ENCODE results near the gene LRTM1. TPM values are rescaled to one million over a fixed set of nuclear protein-coding genes. Genes with fewer than 3 reads are reported as not detected.

Gene LRTM1
- total RNA-seq, 3 donors from 2014 or later, result not detected

GRCh38 chr3:54967731-54968161 lies 39.9 kb upstream of the LRTM1 start:
- intact Hi-C loops (cut with DNase I; ENCODE audit: low total_unique reads), result no loop called here
- H3K9me3 ChIP-seq, result no peaks in the 10 kb centered on the region
- no peaks in the 10 kb centered on the region for H3K27me3 ChIP-seq
- no peak for DNase-seq (ENCODE audit: low spot score in 2 of 2)
- TF ChIP-seq POLR2A (IDR thresholded peaks at IDR 0.05) (no peak), POLR2AphosphoS5 (IDR thresholded peaks at IDR 0.05) (no peak), CTCF (IDR thresholded peaks at IDR 0.05) (no peak)
- no peaks in the 10 kb centered on the region for H3K36me3 ChIP-seq
- no peak overlapping the region for H3K4me3 ChIP-seq
- no peaks in the 10 kb centered on the region for H3K4me1 ChIP-seq
- no peak overlapping the region for H3K27ac ChIP-seq

- Histone ChIP-seq H3K36me3 (no peaks in the 10 kb centered on the region), H3K4me3 (no peak overlapping the region), H3K9me3 (no peaks in the 10 kb centered on the region), H3K4me1 (no peaks in the 10 kb centered on the region), H3K27me3 (no peaks in the 10 kb centered on the region), H3K27ac (no peak overlapping the region)
- intact Hi-C loops (cut with DNase I; ENCODE audit: low total_unique reads), result no loop called here
- no peak for DNase-seq (ENCODE audit: low spot score in 2 of 2)
- no peak for TF ChIP-seq POLR2AphosphoS5 (IDR thresholded peaks at IDR 0.05)
- no peak for TF ChIP-seq POLR2A (IDR thresholded peaks at IDR 0.05)
- TF ChIP-seq CTCF (IDR thresholded peaks at IDR 0.05), result no peak
Observed at GRCh38 chr3:54966979-54967378, 39.1 kb upstream of the LRTM1 start.

- DNase-seq (ENCODE audit: low spot score in 2 of 2), result no peak
- Histone ChIP-seq H3K36me3 (no peaks in the 10 kb centered on the region), H3K4me1 (no peaks in the 10 kb centered on the region), H3K4me3 (no peak overlapping the region), H3K9me3 (no peaks in the 10 kb centered on the region), H3K27me3 (no peaks in the 10 kb centered on the region), H3K27ac (no peak overlapping the region)
- no peak for TF ChIP-seq POLR2A (IDR thresholded peaks at IDR 0.05)
- TF ChIP-seq CTCF (IDR thresholded peaks at IDR 0.05), result no peak
- TF ChIP-seq POLR2AphosphoS5 (IDR thresholded peaks at IDR 0.05), result no peak
- intact Hi-C loops (cut with DNase I; ENCODE audit: low total_unique reads), result no loop called here
Observed at GRCh38 chr3:54965746-54966145, 37.9 kb upstream of the LRTM1 start.

- H3K27me3 ChIP-seq, result no peaks in the 10 kb centered on the region
- H3K4me3 ChIP-seq, result no peak overlapping the region
- TF ChIP-seq CTCF (IDR thresholded peaks at IDR 0.05), result no peak
- no peak for TF ChIP-seq POLR2AphosphoS5 (IDR thresholded peaks at IDR 0.05)
- TF ChIP-seq POLR2A (IDR thresholded peaks at IDR 0.05), result no peak
- H3K4me1 ChIP-seq, result no peaks in the 10 kb centered on the region
- H3K27ac ChIP-seq, result no peak overlapping the region
- H3K9me3 ChIP-seq, result no peaks in the 10 kb centered on the region
- intact Hi-C loops (cut with DNase I; ENCODE audit: low total_unique reads), result no loop called here
- DNase-seq (ENCODE audit: low spot score in 2 of 2), result no peak
- H3K36me3 ChIP-seq, result no peaks in the 10 kb centered on the region
Observed at GRCh38 chr3:54964081-54964480, 36.2 kb upstream of the LRTM1 start.

- Histone ChIP-seq H3K27ac (no peak overlapping the region), H3K36me3 (no peaks in the 10 kb centered on the region), H3K27me3 (no peaks in the 10 kb centered on the region), H3K4me1 (no peaks in the 10 kb centered on the region), H3K9me3 (no peaks in the 10 kb centered on the region), H3K4me3 (no peak overlapping the region)
- TF ChIP-seq CTCF (IDR thresholded peaks at IDR 0.05), result no peak
- intact Hi-C loops (cut with DNase I; ENCODE audit: low total_unique reads), result no loop called here
- DNase-seq (ENCODE audit: low spot score in 2 of 2), result no peak
Observed at GRCh38 chr3:54963641-54964040, 35.8 kb upstream of the LRTM1 start.
